Activated CD8-positive, alpha-beta T cell treated with anti-CD3 and anti-CD28 coated beads, Interleukin-2, amount 10 ng/mL, durations not matched to agents 7 days and 5 days (primary cell): ENCODE results near the gene PPP1R13B. TPM values are rescaled to one million over a fixed set of nuclear protein-coding genes. Genes with fewer than 3 reads are reported as not detected.

ENCODE experiments used
- ATAC-seq: fragments of 150-1000 bp; cut with Tn5 transposase; one replicate; pipeline ENCODE4 v1.10.0; 2021; ENCODE audit warnings: moderate library complexity
- CTCF ChIA-PET: fragments of 350-600 bp; sonication (Branson Sonifier 250); formaldehyde crosslinking; loops from one replicate; lab custom pipeline; 2021; ENCODE audit warnings: antibody characterized with exemption; lab: Charles Lee
- POLR2A ChIA-PET: fragments of 350-600 bp; sonication (Branson Sonifier 250); formaldehyde crosslinking; loops from one replicate; lab custom pipeline; 2021; ENCODE audit warnings: antibody characterized with exemption; lab: Charles Lee
- DNase-seq: peaks from one replicate; pipeline ENCODE4 v3.0.0-alpha.2; 2020
- H3K27ac Mint-ChIP-seq: one replicate; pipeline ENCODE4 v1.8.0; 2021; ENCODE audit warnings: mild to moderate bottlenecking, mixed read lengths
- H3K27me3 Mint-ChIP-seq: one replicate; pipeline ENCODE4 v1.8.0; 2021; ENCODE audit warnings: low read depth, mixed read lengths
- H3K36me3 Mint-ChIP-seq: one replicate; pipeline ENCODE4 v1.8.0; 2021; ENCODE audit warnings: low read depth, mixed read lengths
- H3K4me1 Mint-ChIP-seq: one replicate; pipeline ENCODE4 v1.8.0; 2021; ENCODE audit warnings: low read depth, mixed read lengths
- H3K4me3 Mint-ChIP-seq: one replicate; pipeline ENCODE4 v1.8.0; 2021; ENCODE audit warnings: mild to moderate bottlenecking, mixed read lengths
- H3K9me3 Mint-ChIP-seq: one replicate; pipeline ENCODE4 v1.8.0; 2022; ENCODE audit warnings: mixed read lengths; ENCODE audit not compliant: insufficient read depth
- total RNA-seq, 2 experiments: library from RNA; stranded (reverse); gene quantifications; one replicate each; pipeline ENCODE4 v1.2.3, GENCODE V29; 2021

Gene PPP1R13B
- total RNA-seq, 2 experiments from 2014 or later = 11.9 to 12.6 TPM

GRCh38 chr14:103744621-103745395, 102.6 kb downstream of the PPP1R13B start:
- Mint-ChIP-seq H3K4me1 (peaks cover 21% of the 10 kb centered on the region), H3K9me3 (no peaks in the 10 kb centered on the region), H3K36me3 (peaks cover 5% of the 10 kb centered on the region), H3K27me3 (no peaks in the 10 kb centered on the region), H3K4me3 (no peak overlapping the region), H3K27ac (no peak overlapping the region)
- POLR2A ChIA-PET = no interaction called here
- ATAC-seq (no peak), DNase-seq (no peak)
- CTCF ChIA-PET = no interaction called here

GRCh38 chr14:103743691-103744090, 103.7 kb downstream of the PPP1R13B start:
- Mint-ChIP-seq H3K27me3 (no peaks in the 10 kb centered on the region), H3K4me3 (no peak overlapping the region), H3K4me1 (peaks cover 13% of the 10 kb centered on the region), H3K9me3 (no peaks in the 10 kb centered on the region), H3K36me3 (no peaks in the 10 kb centered on the region), H3K27ac (no peak overlapping the region)
- ChIA-PET POLR2A (no interaction called here), CTCF (no interaction called here)
- DNase-seq (no peak), ATAC-seq (no peak)

- H3K36me3 Mint-ChIP-seq = no peaks in the 10 kb centered on the region
- POLR2A ChIA-PET = interaction anchor here (0.5 kb wide), 1 partner anchor 17 kb away, joined by 3 read pairs; no protein-coding TSS in a partner anchor
- ATAC-seq (no peak), DNase-seq (no peak)
- CTCF ChIA-PET = interaction anchor here (1.3 kb wide), 1 partner anchor 31 kb away, joined by 3 read pairs; no protein-coding TSS in a partner anchor
- H3K9me3 Mint-ChIP-seq = no peaks in the 10 kb centered on the region
- H3K4me1 Mint-ChIP-seq = peaks cover 3% of the 10 kb centered on the region
- no peaks in the 10 kb centered on the region for H3K27me3 Mint-ChIP-seq
- H3K27ac Mint-ChIP-seq = no peak overlapping the region
- no peak overlapping the region for H3K4me3 Mint-ChIP-seq
Observed at GRCh38 chr14:103742499-103743255, 104.7 kb downstream of the PPP1R13B start.

GRCh38 chr14:103741876-103742275, 105.5 kb downstream of the PPP1R13B start:
- no peak for ATAC-seq
- H3K27ac Mint-ChIP-seq = no peak overlapping the region

GRCh38 chr14:103740991-103741689, 106.2 kb downstream of the PPP1R13B start:
- no peaks in the 10 kb centered on the region for H3K4me1 Mint-ChIP-seq
- CTCF ChIA-PET = no interaction called here
- no peak overlapping the region for H3K27ac Mint-ChIP-seq

More at GRCh38 chr14:103741876-103742275, 105.5 kb downstream of the PPP1R13B start:
- DNase-seq = no peak
- CTCF ChIA-PET = no interaction called here
- no peaks in the 10 kb centered on the region for H3K4me1 Mint-ChIP-seq
- no peaks in the 10 kb centered on the region for H3K9me3 Mint-ChIP-seq
- no peaks in the 10 kb centered on the region for H3K27me3 Mint-ChIP-seq
- POLR2A ChIA-PET = no interaction called here
- no peak overlapping the region for H3K4me3 Mint-ChIP-seq
- no peaks in the 10 kb centered on the region for H3K36me3 Mint-ChIP-seq

GRCh38 chr14:103739793-103740501, 107.4 kb downstream of the PPP1R13B start:
- Mint-ChIP-seq H3K9me3 (no peaks in the 10 kb centered on the region), H3K36me3 (no peaks in the 10 kb centered on the region), H3K4me1 (no peaks in the 10 kb centered on the region), H3K27ac (no peak overlapping the region), H3K4me3 (no peak overlapping the region), H3K27me3 (no peaks in the 10 kb centered on the region)
- CTCF ChIA-PET = no interaction called here
- ATAC-seq (no peak), DNase-seq (no peak)
- POLR2A ChIA-PET = no interaction called here

More at GRCh38 chr14:103740991-103741689, 106.2 kb downstream of the PPP1R13B start:
- H3K4me3 Mint-ChIP-seq = no peak overlapping the region
- H3K36me3 Mint-ChIP-seq = no peaks in the 10 kb centered on the region
- H3K9me3 Mint-ChIP-seq = no peaks in the 10 kb centered on the region
- POLR2A ChIA-PET = no interaction called here
- ATAC-seq (no peak), DNase-seq (no peak)
- no peaks in the 10 kb centered on the region for H3K27me3 Mint-ChIP-seq

GRCh38 chr14:103739466-103739792, 107.9 kb downstream of the PPP1R13B start:
- H3K9me3 Mint-ChIP-seq = no peaks in the 10 kb centered on the region
- ChIA-PET CTCF (no interaction called here), POLR2A (no interaction called here)
- no peak for DNase-seq
- H3K4me1 Mint-ChIP-seq = no peaks in the 10 kb centered on the region
- H3K27ac Mint-ChIP-seq = no peak overlapping the region
- no peak overlapping the region for H3K4me3 Mint-ChIP-seq
- ATAC-seq = no peak
- no peaks in the 10 kb centered on the region for H3K36me3 Mint-ChIP-seq
- H3K27me3 Mint-ChIP-seq = no peaks in the 10 kb centered on the region

GRCh38 chr14:103738701-103739451, 108.5 kb downstream of the PPP1R13B start:
- no peak for DNase-seq
- ATAC-seq = no peak
- Mint-ChIP-seq H3K9me3 (no peaks in the 10 kb centered on the region), H3K27ac (no peak overlapping the region), H3K36me3 (no peaks in the 10 kb centered on the region), H3K27me3 (no peaks in the 10 kb centered on the region), H3K4me3 (no peak overlapping the region), H3K4me1 (no peaks in the 10 kb centered on the region)
- CTCF ChIA-PET = no interaction called here
- POLR2A ChIA-PET = no interaction called here

- CTCF ChIA-PET = no interaction called here
Observed at GRCh38 chr14:103738166-103738565, 109.2 kb downstream of the PPP1R13B start.

GRCh38 chr14:103737432-103738045, 109.8 kb downstream of the PPP1R13B start:
- DNase-seq (no peak), ATAC-seq (no peak)
- no peaks in the 10 kb centered on the region for H3K27me3 Mint-ChIP-seq
- ChIA-PET POLR2A (no interaction called here), CTCF (no interaction called here)
- peaks cover 2% of the 10 kb centered on the region for H3K36me3 Mint-ChIP-seq
- H3K4me1 Mint-ChIP-seq = no peaks in the 10 kb centered on the region
- no peak overlapping the region for H3K27ac Mint-ChIP-seq
- H3K9me3 Mint-ChIP-seq = no peaks in the 10 kb centered on the region
- no peak overlapping the region for H3K4me3 Mint-ChIP-seq

More at GRCh38 chr14:103738166-103738565, 109.2 kb downstream of the PPP1R13B start:
- H3K4me3 Mint-ChIP-seq = no peak overlapping the region
- H3K27ac Mint-ChIP-seq = no peak overlapping the region
- no peaks in the 10 kb centered on the region for H3K27me3 Mint-ChIP-seq
- no peaks in the 10 kb centered on the region for H3K36me3 Mint-ChIP-seq
- H3K4me1 Mint-ChIP-seq = no peaks in the 10 kb centered on the region
- POLR2A ChIA-PET = no interaction called here
- DNase-seq = no peak
- no peak for ATAC-seq
- no peaks in the 10 kb centered on the region for H3K9me3 Mint-ChIP-seq
